ENCODE measurements around the gene TIMM10B. TPM values are rescaled to one million over a fixed set of nuclear protein-coding genes. Genes with fewer than 3 reads are reported as not detected.
"Not testable (repeated sequence)": the region's sequence is repeated elsewhere in the genome, so short reads cannot be mapped to it uniquely, and the experiment has no call there.

Gene TIMM10B
- total RNA-seq, 4 donors from 2014 or later: 10.0 to 14.5 (median 12.4) TPM

- H3K4me1 ChIP-seq: no peaks in the 10 kb centered on the region
- intact Hi-C loops (cut with DNase I; ENCODE audit: low total_unique reads) (loop anchor here (2.0 kb wide), 1 partner anchor 127 kb away; no protein-coding TSS in a partner anchor), in situ Hi-C loops (cut with MboI; ENCODE audit: low sequenced_read_pairs in 4 of 4) (loop anchor here in 2 of 4 donors (10.0 kb wide), 2 partner anchors 121 to 131 kb away; no protein-coding TSS in a partner anchor)
- H3K27me3 ChIP-seq: no peaks in the 10 kb centered on the region
- DNase-seq (no peak), ATAC-seq (peak in 1 of 2 donors; percentile 36)
- H3K36me3 ChIP-seq: peaks cover 0 to 31% of the 10 kb centered on the region in 2 donors
- TF ChIP-seq CTCF (IDR thresholded peaks at IDR 0.05 in 4 of 5, conservative IDR thresholded peaks at IDR 0.05 in 1 of 5): peak; percentile 43 to 72 (median 53)
- no peak for TF ChIP-seq POLR2A (IDR thresholded peaks at IDR 0.05)
- H3K9me3 ChIP-seq: no peaks in the 10 kb centered on the region
- H3K4me3 ChIP-seq: no peak overlapping the region
- H3K27ac ChIP-seq: no peak overlapping the region
Measured at GRCh38 chr11:6505577-6506240, 24.4 kb downstream of the TIMM10B start.

- Histone ChIP-seq H3K27me3 (no peaks in the 10 kb centered on the region), H3K4me1 (no peaks in the 10 kb centered on the region), H3K27ac (no peak overlapping the region), H3K36me3 (no peaks in the 10 kb centered on the region), H3K4me3 (no peak overlapping the region), H3K9me3 (no peaks in the 10 kb centered on the region)
- DNase-seq (no peak), ATAC-seq (no peak)
- intact Hi-C loops (cut with DNase I; ENCODE audit: low total_unique reads) (no loop called here), in situ Hi-C loops (cut with MboI; ENCODE audit: low sequenced_read_pairs in 4 of 4) (no loop called here)
- TF ChIP-seq POLR2A (IDR thresholded peaks at IDR 0.05) (no peak), CTCF (IDR thresholded peaks at IDR 0.05 in 4 of 5, conservative IDR thresholded peaks at IDR 0.05 in 1 of 5) (no peak)
Measured at GRCh38 chr11:6516865-6517264, 35.6 kb downstream of the TIMM10B start.

GRCh38 chr11:6520265-6520664 is 39.0 kb downstream of the TIMM10B start:
- Histone ChIP-seq H3K27ac (no peak overlapping the region), H3K36me3 (no peaks in the 10 kb centered on the region), H3K9me3 (no peaks in the 10 kb centered on the region), H3K27me3 (no peaks in the 10 kb centered on the region), H3K4me1 (no peaks in the 10 kb centered on the region), H3K4me3 (no peak overlapping the region)
- intact Hi-C loops (cut with DNase I; ENCODE audit: low total_unique reads) (no loop called here), in situ Hi-C loops (cut with MboI; ENCODE audit: low sequenced_read_pairs in 4 of 4) (no loop called here)
- TF ChIP-seq CTCF (IDR thresholded peaks at IDR 0.05 in 4 of 5, conservative IDR thresholded peaks at IDR 0.05 in 1 of 5): no peak
- TF ChIP-seq POLR2A (IDR thresholded peaks at IDR 0.05): no peak
- DNase-seq (no peak), ATAC-seq (no peak)

- intact Hi-C loops (cut with DNase I; ENCODE audit: low total_unique reads); DNase-seq; H3K27ac ChIP-seq; H3K9me3 ChIP-seq; H3K27me3 ChIP-seq; ATAC-seq; H3K36me3 ChIP-seq; H3K4me3 ChIP-seq; H3K4me1 ChIP-seq; in situ Hi-C loops (cut with MboI; ENCODE audit: low sequenced_read_pairs in 4 of 4): not testable (repeated sequence)
Measured at GRCh38 chr11:6521946-6522345, 40.6 kb downstream of the TIMM10B start.

- no peaks in the 10 kb centered on the region for H3K27me3 ChIP-seq
- H3K4me1 ChIP-seq: no peaks in the 10 kb centered on the region
- no peak for ATAC-seq
- no peaks in the 10 kb centered on the region for H3K36me3 ChIP-seq
- no peak overlapping the region for H3K4me3 ChIP-seq
- no peak for DNase-seq
- TF ChIP-seq CTCF (IDR thresholded peaks at IDR 0.05 in 4 of 5, conservative IDR thresholded peaks at IDR 0.05 in 1 of 5) (no peak), POLR2A (IDR thresholded peaks at IDR 0.05) (no peak)
- in situ Hi-C loops (cut with MboI; ENCODE audit: low sequenced_read_pairs in 4 of 4): no loop called here
- no peaks in the 10 kb centered on the region for H3K9me3 ChIP-seq
- intact Hi-C loops (cut with DNase I; ENCODE audit: low total_unique reads): no loop called here
- no peak overlapping the region for H3K27ac ChIP-seq
Measured at GRCh38 chr11:6523253-6523652, 42.0 kb downstream of the TIMM10B start.

Measured in gastrocnemius medialis (tissue), 4 donors.